Measurements from ENCODE around the gene ZNF280D. TPM values are rescaled to one million over a fixed set of nuclear protein-coding genes. Genes with fewer than 3 reads are reported as not detected.

ZNF280D gene
- total RNA-seq, 1 donor from 2014 or later = 96.6 TPM

DNA sequence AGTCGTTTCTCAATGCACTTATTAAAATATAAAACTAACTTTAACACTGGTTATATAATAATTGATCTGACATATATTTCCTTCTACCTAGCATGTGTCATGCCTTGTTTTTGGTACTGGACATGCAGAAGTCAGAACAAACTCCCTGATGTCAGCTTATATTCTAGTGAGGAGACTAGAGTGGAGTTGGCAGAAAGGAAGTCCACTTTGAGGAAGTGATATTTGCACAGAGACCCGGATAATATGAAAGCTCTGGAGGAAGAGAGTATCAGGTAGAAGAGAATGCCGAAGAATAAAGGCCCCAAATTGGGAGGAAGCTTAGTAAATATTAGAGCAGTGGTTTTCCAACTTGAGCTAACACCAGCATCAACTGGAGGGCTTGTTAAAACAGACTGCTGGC is 24.6 kb upstream of the ZNF280D start:
- DNase-seq (ENCODE audit: low spot score) = no peak
- ATAC-seq = no peak
- intact Hi-C loops (cut with DNase I) = no loop called here

DNA sequence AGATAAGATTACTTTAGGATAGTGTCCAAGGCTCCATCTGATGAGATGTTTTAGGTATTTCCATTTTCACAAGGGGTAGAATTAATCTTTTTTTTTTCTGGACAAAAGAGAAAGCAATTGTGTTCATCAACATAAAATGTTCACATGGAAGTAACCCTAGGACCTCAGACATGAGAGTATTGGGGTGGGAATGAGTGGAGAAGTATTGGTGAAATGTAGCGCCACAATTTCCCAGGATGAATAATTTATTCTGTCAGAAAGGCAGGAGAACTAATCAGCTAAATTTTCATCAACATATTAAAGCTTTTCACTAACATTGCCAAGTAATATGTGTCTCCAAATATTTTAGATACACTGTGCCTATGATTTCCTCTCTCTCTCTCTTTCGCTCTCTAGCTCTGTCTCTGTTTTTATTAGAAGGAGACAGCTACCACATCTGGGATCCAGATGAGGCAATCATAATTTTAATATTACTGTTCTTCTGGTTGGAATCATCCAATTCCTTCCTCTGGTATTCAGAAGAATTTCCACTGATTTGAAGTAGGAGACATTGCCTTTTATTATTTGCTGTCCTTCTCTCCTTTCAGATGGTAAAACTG is 21.6 kb upstream of the ZNF280D start:
- DNase-seq (ENCODE audit: low spot score) = no peak
- intact Hi-C loops (cut with DNase I) = no loop called here
- peak; percentile 81 for ATAC-seq

DNA sequence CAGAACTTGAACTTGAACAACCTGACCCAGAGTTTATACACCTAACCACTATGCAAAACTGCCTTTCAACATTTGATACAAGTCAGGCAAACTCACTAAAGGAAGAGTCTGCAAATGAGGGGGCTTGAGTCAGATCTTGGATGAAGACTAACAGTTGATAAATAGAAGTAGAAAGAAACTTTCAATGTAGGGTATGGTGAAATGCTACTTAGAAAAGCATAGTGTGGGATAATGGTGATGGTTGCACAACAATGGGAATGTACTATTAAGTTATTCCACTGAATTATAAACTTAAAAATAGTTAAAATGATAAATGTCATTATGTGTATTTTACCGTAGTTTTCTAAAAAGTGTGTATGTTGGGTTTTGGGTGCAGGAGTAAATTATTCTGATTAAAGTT is 19.7 kb upstream of the ZNF280D start:
- no peak for DNase-seq (ENCODE audit: low spot score)
- intact Hi-C loops (cut with DNase I) = no loop called here
- ATAC-seq = no peak

DNA sequence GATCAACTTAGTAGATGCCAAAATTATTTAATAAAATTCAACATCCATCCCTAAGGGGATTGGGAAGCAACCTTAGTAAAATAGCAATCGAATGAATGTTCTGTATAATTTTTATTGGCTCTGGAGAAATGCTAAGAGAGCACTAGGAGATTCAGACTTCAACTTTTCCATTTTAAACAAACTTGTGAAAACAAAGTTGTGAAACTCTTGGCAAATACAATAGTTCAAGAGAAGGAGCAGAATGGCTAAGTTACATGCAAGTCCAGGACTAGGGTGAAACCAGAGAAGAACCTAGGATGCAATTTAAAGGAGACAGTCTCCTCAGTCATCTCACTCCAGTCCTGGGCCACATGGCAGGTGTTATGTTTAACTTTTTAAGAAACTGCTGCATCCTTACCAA is 16.7 kb upstream of the ZNF280D start:
- DNase-seq (ENCODE audit: low spot score) (no peak), ATAC-seq (peak; percentile 91)
- intact Hi-C loops (cut with DNase I) = no loop called here

DNA sequence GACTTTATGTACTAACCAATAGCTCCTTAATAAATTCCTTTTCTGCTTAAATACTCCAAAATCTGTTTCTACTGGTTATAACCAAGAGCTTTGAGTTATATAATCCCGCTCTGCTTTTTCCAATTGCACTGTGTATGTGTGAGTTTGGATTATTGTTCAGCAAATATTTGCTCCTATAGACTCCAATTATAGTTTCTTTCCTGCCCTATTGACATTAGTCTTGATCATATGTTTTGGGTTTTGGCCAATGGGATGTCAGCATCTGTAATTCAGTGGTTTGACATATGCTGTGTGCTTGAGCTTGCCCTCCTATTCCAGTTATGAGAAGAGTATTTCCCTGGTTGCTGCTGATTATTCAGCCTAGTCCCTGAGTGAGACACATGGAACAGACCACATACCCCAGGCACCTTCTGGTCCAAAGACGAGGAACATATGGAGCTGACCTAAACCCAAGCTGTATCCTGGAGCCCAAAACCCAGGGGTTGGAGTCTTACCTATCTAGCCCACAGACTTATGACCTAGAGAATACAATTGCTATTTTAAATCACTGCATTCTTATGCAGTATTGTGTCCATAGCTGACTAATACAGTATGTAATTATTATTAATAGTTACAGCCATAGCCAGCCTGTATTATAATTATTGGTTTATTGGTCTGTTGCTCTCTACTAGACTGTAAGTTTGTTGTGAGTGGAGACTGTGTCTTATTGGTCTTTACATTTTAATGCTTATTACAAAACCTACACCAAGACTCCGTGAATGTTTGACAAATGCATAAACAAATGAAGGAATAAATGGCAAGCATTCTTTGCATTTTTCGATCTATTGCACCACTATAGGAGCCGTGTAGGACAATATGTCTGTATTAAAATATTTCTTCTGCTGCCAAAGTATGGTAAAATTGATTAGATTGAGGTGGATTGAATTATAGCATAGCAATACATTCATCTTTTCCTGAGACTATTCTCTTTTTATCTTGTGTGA is 11.7 kb upstream of the ZNF280D start:
- DNase-seq (ENCODE audit: low spot score) (no peak), ATAC-seq (no peak)
- intact Hi-C loops (cut with DNase I) = no loop called here

DNA sequence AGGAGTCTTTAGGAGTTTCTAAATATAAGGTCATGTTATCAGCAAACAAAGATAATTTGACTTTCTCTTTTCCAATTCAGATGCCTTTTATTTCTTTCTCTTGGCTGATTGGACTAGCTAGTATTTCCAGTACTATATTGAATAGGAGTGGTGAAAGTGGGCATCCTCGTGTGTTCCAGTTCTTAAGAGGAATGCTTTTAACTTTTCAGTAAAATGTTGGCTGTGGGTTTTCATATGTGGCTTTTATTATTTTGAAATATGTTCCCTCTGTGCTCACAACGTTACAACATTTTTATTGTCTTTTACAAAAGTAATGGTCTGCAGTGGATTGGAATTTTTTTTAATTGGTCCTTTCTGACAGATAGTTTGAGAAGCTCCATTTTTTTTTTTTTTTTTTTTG is 8.2 kb upstream of the ZNF280D start:
- intact Hi-C loops (cut with DNase I) = no loop called here
- no peak for DNase-seq (ENCODE audit: low spot score)
- ATAC-seq = peak; percentile 41

DNA sequence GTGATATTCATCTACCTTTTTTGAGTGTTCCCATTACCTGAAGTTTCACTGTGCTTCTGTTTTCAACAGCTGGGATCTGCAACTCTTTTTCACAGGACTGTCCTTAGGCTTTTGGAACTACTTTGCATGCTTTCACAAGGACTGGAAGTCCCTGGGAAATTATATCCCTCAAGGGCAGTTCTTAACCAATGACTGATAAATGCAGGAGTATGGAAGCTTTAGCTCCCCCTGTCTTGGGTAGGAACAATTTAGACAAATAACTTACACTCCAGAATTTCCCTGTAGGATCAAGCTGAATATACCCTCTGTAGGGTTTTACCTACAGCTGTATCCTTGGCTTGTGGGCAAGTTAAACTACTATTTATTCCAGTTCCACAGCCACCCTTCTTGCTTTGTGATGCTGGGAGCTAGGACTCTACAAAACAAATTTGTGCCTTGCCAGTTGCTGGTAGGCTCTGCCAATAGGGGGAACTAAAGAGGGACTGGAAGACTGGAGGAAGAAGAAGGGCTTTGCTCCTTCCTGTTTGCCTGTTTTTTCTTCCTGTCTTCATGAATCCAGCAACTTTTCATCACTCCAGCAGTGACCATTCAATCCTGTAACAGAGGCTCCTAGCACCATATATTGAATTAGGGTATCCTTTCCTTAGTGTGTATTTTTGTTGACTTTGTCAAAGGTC is 6.8 kb upstream of the ZNF280D start:
- DNase-seq (ENCODE audit: low spot score) = no peak
- ATAC-seq = no peak
- intact Hi-C loops (cut with DNase I) = no loop called here

DNA sequence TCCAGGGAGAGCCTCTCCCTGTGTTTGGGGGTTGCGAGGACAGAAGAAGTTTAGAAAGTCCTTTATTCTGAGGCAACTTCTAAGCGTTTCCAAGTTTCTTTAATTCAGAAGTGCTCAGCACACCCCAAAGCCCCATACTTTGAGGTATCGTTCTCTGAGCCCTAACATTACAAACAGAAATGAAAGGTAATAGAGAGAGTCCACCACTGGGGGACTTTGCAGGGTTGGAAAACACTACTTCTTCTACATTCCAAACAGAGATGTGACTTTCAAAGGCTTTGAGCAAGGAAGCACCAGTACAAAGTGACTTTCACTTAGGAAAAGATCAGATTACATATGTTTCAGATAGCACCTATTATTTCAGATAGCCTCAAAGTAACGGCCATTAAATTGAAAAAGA is 6.2 kb upstream of the ZNF280D start:
- DNase-seq (ENCODE audit: low spot score) = no peak
- intact Hi-C loops (cut with DNase I) = no loop called here
- no peak for ATAC-seq

DNA sequence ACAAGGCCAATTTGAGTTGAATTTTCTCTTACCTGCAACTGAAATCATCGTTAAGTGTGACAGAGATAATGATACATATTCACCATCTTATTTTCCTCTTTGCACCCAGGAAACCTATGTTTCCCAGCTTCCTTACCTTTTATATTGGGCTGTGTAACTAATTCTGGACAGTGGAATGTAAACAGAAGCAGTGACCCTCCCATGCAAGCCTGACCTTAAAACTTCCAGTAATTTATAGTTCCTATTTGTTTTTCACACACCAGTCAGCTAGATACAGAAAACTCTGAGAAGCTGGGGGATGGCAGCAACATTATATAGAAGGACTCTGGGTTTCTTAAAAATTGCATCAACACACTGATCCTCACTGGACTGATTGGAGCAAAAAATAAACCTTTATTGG is 4.5 kb upstream of the ZNF280D start:
- ATAC-seq = no peak
- intact Hi-C loops (cut with DNase I) = no loop called here

DNA sequence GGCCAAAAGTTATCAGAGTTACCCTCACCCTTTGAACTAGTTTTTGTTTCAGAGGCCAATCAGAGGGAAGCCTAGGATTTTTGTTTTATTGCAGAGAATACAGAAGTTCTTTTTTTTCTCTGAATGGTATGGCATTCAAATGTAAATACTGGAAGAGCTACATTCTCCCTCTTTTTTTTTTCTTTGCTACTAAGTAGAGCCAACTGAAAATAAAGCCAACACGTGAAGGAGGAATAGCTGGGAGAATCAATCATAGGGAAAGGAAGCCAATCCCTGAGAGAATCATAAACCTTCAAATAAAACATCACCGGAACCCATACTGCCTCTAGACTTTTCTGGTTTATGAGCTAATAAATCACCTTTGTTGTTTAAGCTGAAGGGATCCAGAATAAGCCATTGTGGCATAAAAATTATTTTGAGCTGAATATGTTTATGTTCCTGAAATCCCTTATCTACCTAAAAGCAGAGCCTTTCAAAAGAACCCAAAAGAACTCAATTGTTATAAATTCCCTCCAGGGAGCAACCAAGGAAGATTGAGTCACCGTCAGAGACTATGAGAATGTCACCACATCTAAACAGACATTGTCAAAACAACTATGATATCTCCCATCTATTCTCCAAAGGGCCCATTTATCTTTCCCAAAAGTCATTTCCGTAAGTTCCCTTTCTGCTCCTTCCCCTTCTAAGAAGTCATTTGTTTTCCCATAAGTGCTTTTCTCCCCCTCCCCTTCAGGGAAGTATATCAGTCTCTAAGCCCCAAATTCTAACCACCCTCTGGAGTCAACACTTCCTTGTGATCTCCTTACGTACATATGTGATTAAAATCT is 3.8 kb upstream of the ZNF280D start:
- intact Hi-C loops (cut with DNase I) = no loop called here
- DNase-seq (ENCODE audit: low spot score) = no peak
- ATAC-seq = no peak

More for the DNA sequence above, 4.5 kb upstream of the ZNF280D start:
- DNase-seq (ENCODE audit: low spot score) = no peak

DNA sequence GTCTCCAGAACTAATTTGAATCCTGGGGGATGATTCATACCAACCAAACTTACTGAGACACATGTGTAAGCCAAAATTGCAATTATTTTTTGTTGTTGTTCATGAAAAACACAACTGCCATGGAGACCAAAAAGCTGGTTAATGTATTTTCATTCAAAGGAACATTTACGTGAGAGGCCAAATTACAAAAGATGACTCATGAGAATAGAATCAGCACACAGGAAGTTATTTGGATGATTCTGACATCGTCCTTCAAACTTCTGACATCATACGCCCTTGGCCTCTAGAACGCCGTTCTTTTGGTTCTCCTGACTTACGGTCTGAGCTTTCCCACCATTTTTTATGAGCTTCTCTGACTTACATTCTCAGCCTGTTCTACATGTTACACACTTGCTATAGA is 3.0 kb upstream of the ZNF280D start:
- intact Hi-C loops (cut with DNase I) = no loop called here
- no peak for ATAC-seq
- no peak for DNase-seq (ENCODE audit: low spot score)

DNA sequence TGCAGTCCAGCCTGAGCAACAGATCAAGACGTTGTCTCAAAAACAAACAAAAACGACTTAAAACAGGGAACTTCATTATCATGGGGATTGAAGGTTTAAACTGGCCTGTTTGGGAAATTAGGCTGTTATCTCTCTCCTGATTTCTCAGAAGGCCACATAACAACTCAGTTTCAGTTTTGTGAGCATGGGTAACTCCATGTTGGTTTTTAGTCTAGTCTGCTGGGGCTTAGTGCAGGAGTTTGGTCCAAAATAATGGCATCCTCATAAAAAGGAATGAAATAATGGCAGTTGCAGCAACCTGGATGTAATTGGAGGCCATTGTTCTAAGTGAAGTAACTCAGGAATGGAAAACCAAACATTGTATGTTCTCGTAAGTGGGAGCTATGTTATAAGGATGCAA is 2.3 kb upstream of the ZNF280D start:
- ATAC-seq (no peak), DNase-seq (ENCODE audit: low spot score) (no peak)
- intact Hi-C loops (cut with DNase I) = no loop called here

DNA sequence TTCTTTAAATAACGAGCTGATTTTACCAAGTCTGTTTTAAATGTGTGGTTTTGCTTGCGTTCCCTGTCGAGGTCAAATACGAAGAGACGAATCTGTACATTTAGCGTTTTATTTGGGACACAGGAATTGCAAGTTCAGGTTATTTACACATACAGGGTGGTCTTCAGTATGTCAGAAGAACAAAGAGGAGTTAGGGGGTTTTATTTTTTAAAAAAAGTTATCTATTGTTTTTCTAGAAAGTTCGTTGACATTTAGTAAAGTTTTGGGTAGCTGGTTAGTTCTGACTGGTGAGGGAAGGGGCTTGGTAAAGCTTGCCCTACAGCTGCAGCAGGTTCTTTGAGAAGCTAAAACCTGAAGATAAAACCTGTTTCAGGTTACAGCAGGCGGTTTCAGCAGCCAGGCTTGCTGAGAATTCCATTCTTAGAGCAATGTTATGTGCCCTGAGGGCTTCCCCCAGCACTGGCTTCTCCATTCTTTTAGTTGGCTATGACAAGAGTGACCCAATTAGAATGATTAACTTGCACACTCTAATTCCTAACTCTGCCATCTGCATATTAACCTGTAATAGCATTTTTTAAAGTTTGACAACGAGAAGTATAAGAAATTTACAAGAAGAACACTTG is 815 bp upstream of the ZNF280D start:
- intact Hi-C loops (cut with DNase I) = no loop called here
- DNase-seq (ENCODE audit: low spot score) (no peak), ATAC-seq (no peak)

DNA sequence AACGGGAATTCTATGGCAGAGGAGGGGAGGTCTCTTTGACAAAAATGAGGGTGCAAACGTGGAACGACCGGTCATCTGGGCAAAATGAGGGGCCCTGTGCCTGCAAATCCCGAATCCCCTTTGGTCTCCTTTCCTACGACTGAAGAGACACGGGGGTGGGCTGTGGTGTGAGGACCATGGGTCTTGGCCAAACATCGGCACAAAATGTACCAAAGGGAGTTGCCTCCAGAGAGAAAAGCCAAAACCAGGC is 498 bp downstream of the ZNF280D start:
- ATAC-seq = no peak
- intact Hi-C loops (cut with DNase I) = no loop called here
- no peak for DNase-seq (ENCODE audit: low spot score)

DNA sequence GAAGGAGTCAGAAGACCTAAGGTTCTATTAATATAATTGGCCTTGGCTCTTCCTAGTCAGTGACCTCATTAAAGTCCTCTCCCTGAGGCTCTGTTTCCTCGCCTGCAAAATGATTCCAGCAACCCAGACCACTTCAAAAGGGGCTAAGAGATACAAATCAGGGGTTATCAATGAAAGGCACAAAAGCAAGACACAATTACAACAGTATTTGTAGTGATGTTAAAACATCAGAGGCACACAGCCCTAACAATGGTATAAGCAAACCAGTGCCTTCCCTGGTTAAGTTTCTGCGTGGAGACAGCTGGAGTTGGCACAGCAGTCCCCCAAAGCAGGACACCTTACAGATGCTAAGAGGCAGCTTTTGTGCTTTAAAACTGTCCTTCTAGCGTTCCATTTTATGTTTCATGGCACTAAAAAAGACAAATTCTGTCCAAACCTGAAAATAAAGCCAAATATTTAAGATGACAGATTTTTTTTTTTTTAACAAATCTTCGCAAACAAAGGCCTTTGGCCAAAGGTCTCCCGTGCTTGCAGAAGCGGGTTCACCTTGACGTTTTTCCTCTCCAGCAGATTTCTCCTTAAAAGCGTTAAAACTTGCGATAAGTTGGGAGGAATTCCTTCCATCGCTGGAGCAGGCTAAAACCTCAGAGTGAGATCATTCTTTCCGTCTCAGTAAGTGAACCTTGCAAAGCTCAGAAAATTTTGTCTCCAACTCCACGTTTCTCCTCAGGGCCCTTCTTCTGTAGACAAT is 999 bp downstream of the ZNF280D start:
- peak; percentile 38 for ATAC-seq
- no peak for DNase-seq (ENCODE audit: low spot score)
- intact Hi-C loops (cut with DNase I) = no loop called here

DNA sequence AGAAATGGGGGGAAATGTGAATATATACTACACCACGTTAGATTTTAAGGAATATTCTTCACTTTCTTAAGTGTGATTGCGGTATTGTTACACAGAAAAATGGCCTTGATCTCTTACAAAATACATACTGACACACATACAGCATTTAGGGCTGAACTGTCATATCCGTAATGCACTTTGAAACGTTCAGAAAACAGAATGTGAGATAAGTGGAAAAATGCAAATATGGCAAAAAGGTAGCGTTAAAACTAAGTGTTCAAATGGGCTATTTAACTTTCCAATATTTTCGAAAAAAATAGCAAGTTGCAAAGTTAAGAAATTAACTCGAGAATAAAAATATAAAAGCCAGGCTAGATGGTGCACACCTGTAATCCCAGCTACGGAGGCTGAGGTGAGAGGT is 1.8 kb downstream of the ZNF280D start:
- intact Hi-C loops (cut with DNase I) = no loop called here
- no peak for DNase-seq (ENCODE audit: low spot score)
- no peak for ATAC-seq

DNA sequence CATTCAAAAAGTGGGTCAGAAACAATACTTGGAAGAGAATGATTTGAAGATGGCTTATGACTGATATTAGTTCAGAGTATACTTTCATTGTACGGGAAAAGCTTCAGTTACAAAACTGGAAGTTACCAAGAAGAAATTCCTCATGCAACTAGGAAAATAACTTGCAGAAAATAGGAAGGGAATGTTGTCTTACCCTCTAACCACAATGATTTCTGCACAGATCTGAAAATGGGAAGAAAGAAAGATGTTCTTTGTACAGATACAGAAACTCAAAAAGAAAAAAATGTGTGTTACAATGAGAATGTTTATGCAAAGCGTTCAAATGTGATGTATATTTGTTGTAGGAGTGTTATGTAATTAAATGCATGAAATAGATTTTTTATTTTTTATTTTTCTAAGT is 3.7 kb downstream of the ZNF280D start:
- ATAC-seq (no peak), DNase-seq (ENCODE audit: low spot score) (no peak)
- intact Hi-C loops (cut with DNase I) = loop anchor here (10.0 kb wide), 1 partner anchor 95 kb away; no protein-coding TSS in a partner anchor

DNA sequence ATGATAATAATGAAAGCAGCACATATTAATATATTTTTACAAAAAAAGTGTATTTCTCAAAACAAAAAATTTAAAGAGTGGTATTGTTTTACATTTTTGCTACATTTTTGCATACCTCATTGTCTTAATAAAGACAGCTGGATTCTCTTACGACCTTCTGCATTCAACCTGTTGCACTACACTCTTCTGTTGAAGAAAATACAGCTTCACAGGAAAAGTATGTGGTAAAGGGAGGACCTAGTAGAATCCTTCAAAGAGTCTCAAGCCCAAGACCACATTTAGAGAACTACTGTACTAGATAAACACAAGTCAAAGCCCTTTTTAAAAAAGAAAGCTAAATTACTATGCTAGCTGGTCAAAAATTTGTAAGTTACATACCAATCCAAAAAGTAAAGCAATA is 7.9 kb downstream of the ZNF280D start:
- intact Hi-C loops (cut with DNase I) = loop anchor here (10.0 kb wide), 1 partner anchor 91 kb away; no protein-coding TSS in a partner anchor
- DNase-seq (ENCODE audit: low spot score) = no peak
- no peak for ATAC-seq
